Tibial artery (tissue), 4 donors: ENCODE results near the gene SLC9A8.

Source experiments
- DNase-seq, 2 donors: peaks; one replicate each; pipeline ENCODE4 v3.0.0-alpha.2; 2019
- H3K27ac ChIP-seq, 2 donors: fragments of 200-600 bp; sonication (generic) in 1 of 2; 1 replicate in 1 of 2; 2 replicates in 1 of 2; pipeline ENCODE4 v1.5.1; 2018 to 2019; ENCODE audit warnings: mild to moderate bottlenecking in 1 of 2
- H3K27me3 ChIP-seq, 2 donors: fragments of 200-600 bp; sonication (generic) in 1 of 2; one replicate each; pipeline versions ENCODE4 v1.5.1 to v1.6.0; 2016 to 2019
- H3K36me3 ChIP-seq, 3 donors: fragments of 200-600 bp; sonication (generic) in 2 of 3; one replicate each; pipeline ENCODE4 v1.5.1; 2016 to 2019; ENCODE audit warnings: mild to moderate bottlenecking in 2 of 3
- H3K4me1 ChIP-seq, 4 donors: fragments of 200-600 bp; sonication (generic) in 2 of 4; 1 replicate in 3 of 4; 2 replicates in 1 of 4; pipeline ENCODE4 v1.5.1; 2016 to 2019
- H3K4me3 ChIP-seq, 2 donors: fragments of 200-600 bp; sonication (generic) in 1 of 2; 1 replicate in 1 of 2; 2 replicates in 1 of 2; pipeline ENCODE4 v1.5.1; 2018 to 2019; ENCODE audit warnings: mild to moderate bottlenecking in 2 of 2
- H3K9me3 ChIP-seq, 3 donors: fragments of 200-600 bp; sonication (generic) in 1 of 3; one replicate each; pipeline ENCODE4 v1.5.1; 2016 to 2019
- CTCF ChIP-seq, 2 experiments: fragments of 200-600 bp in 1 of 2; fragments of 450-650 bp in 1 of 2; IDR thresholded peaks; one replicate each; pipeline ENCODE4 v1.5.1; 2017 to 2019; ENCODE audit warnings: antibody characterized with exemption in 2 of 2, mild to moderate bottlenecking in 1 of 2, moderate library complexity in 1 of 2
- intact Hi-C: fragments of 100-400 bp; cut with DNase I; formaldehyde crosslinking; loops from one replicate; pipeline ENCODE4 v1.15.0; 2023; ENCODE audit warnings: low total_unique reads

Gene SLC9A8

DNA sequence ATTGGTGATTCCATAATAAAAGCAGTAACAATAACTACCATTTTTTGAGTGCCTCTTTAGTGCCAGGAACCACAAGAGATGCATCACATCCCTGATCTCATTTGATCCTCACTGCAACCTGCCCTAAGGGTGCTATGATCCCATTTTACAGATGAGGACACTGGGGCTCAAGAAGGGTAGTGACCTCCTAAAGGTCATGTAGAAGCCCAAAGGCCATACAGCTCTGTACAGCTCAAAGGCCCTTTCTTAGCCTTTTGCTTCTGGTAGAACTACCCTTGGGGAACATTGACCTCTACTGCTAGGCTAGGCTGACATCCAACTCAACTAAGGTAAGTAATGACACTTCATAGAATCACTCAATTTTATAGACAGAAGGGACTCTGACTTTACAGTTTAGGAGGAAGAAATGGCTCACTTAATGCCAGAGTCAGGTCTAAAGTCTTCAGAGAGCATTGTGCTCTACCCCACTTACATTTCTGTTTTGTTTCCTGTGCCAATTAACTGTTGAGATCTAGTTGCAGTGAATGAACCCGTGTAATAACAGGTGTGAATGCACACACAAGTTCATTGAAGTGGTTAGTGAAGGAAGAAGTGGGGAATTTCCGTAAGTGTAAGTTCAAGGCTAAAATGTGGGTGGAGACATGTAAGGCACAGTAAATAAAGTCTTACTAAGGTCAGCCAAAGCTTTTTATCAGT is 10.7 kb downstream of the SLC9A8 start:
- no peak for TF ChIP-seq CTCF (IDR thresholded peaks at IDR 0.05)
- Histone ChIP-seq H3K9me3 (no peaks in the 10 kb centered on the region), H3K27me3 (no peaks in the 10 kb centered on the region), H3K4me1 (peaks cover 0 to 24% (median 5%) of the 10 kb centered on the region in 4 donors), H3K36me3 (peaks cover 30 to 60% (median 52%) of the 10 kb centered on the region in 3 donors), H3K4me3 (no peak overlapping the region), H3K27ac (no peak overlapping the region)
- intact Hi-C loops: no loop called here
- DNase-seq: no peak

DNA sequence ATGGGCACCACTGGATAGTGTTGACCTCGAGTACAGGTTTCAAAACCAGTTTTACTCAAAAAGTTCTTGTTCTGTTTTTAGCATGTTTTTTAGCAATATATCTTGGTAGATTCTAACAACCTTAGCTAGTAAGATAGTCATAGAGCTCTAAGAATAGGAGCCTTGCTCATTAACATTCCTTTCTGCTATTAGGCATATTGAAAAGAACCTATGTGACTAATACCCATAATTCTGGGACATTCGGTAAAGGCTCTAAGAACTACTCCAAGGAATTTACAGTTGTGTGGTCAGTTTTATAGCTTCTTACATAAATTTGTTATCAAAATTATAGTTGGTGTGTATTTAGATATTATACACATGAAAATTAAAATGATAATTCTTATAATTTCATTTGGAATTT is 11.6 kb downstream of the SLC9A8 start:
- Histone ChIP-seq H3K27ac (no peak overlapping the region), H3K27me3 (no peaks in the 10 kb centered on the region), H3K4me3 (no peak overlapping the region), H3K4me1 (peaks cover 0 to 24% (median 5%) of the 10 kb centered on the region in 4 donors), H3K9me3 (no peaks in the 10 kb centered on the region), H3K36me3 (peaks cover 30 to 59% (median 46%) of the 10 kb centered on the region in 3 donors)
- TF ChIP-seq CTCF (IDR thresholded peaks at IDR 0.05): no peak
- intact Hi-C loops: no loop called here
- DNase-seq: no peak

DNA sequence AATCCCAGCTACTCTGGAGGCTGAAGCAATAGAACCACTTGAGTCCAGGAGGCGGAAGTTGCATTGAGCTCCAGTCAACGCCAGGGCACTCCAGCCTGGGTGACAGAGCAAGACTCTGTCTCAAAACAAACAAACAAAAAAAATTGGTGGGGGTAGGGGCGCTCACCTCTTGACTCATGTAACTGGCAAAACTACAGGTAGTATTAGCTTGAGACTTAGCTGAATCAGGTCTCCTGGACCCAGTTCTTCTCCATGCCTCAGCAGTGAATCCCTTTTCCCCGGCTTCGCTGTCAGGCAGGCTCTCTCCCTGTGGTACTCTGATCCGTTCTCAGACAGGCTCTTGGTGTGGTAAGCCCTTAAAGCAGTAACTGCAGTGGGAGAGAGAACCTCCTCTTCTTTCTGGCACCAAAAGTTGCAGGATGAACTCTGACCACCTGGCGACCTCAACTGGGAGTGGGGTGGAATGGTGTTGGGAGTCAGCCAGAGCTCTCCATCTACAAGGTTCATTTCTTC is 12.9 kb downstream of the SLC9A8 start:
- Histone ChIP-seq H3K4me3 (no peak overlapping the region), H3K36me3 (peaks cover 30 to 59% (median 37%) of the 10 kb centered on the region in 3 donors), H3K27ac (no peak overlapping the region), H3K27me3 (no peaks in the 10 kb centered on the region), H3K9me3 (no peaks in the 10 kb centered on the region), H3K4me1 (peaks cover 0 to 24% (median 5%) of the 10 kb centered on the region in 4 donors)
- intact Hi-C loops: no loop called here
- DNase-seq: no peak
- TF ChIP-seq CTCF (IDR thresholded peaks at IDR 0.05): no peak

- Histone ChIP-seq H3K4me3 (no peak overlapping the region), H3K36me3 (peaks cover 13 to 50% (median 25%) of the 10 kb centered on the region in 3 donors), H3K9me3 (no peaks in the 10 kb centered on the region), H3K4me1 (peaks cover 0 to 3% (median 0%) of the 10 kb centered on the region in 4 donors), H3K27me3 (no peaks in the 10 kb centered on the region), H3K27ac (no peak overlapping the region)
- no peak for DNase-seq
- TF ChIP-seq CTCF (IDR thresholded peaks at IDR 0.05): no peak
- intact Hi-C loops: no loop called here
Observed at GRCh38 chr20:49831022-49831769, 18.6 kb downstream of the SLC9A8 start.

GRCh38 chr20:49831770-49832631 is 19.4 kb downstream of the SLC9A8 start:
- TF ChIP-seq CTCF (IDR thresholded peaks at IDR 0.05): no peak
- Histone ChIP-seq H3K4me1 (no peaks in the 10 kb centered on the region), H3K27ac (peak overlapping the region in 1 of 2 donors; percentile 11), H3K36me3 (peaks cover 14 to 46% (median 22%) of the 10 kb centered on the region in 3 donors), H3K27me3 (no peaks in the 10 kb centered on the region), H3K9me3 (no peaks in the 10 kb centered on the region), H3K4me3 (no peak overlapping the region)
- no peak for DNase-seq
- intact Hi-C loops: no loop called here
